ENCODE measurements around the gene AMTN. TPM values are rescaled to one million over a fixed set of nuclear protein-coding genes. Genes with fewer than 3 reads are reported as not detected.

AMTN gene
- total RNA-seq, 2 experiments from 2014 or later: not detected

- H3K36me3 Mint-ChIP-seq: no peaks in the 10 kb centered on the region
- CTCF ChIA-PET: no interaction called here
- H3K9me3 Mint-ChIP-seq (ENCODE audit: low read depth): peaks cover 2% of the 10 kb centered on the region
- H3K27me3 Mint-ChIP-seq: peaks cover 2% of the 10 kb centered on the region
- H3K27ac Mint-ChIP-seq: no peak overlapping the region
- ATAC-seq: no peak
- H3K4me3 Mint-ChIP-seq: no peak overlapping the region
- no peaks in the 10 kb centered on the region for H3K4me1 Mint-ChIP-seq
- no peak for DNase-seq
Observed at GRCh38 chr4:70581980-70582379, 63.6 kb downstream of the AMTN start.

Other genes starting within 250 kb of the AMTN start
- not detected for gene CABS1, start 183.6 kb upstream of the AMTN start, total RNA-seq
- gene SMR3A, start 157.8 kb upstream of the AMTN start, total RNA-seq: not detected
- gene SMR3B, start 135.4 kb upstream of the AMTN start, total RNA-seq: not detected
- gene OPRPN, start 120.6 kb upstream of the AMTN start, total RNA-seq: not detected
- gene MUC7, start 46.4 kb upstream of the AMTN start, total RNA-seq: not detected
- not detected for gene AMBN, start 73.7 kb downstream of the AMTN start, total RNA-seq
- gene ENAM, start 110.2 kb downstream of the AMTN start, total RNA-seq: not detected
- gene JCHAIN, start 147.9 kb downstream of the AMTN start, total RNA-seq: not detected
- 10 to 100 TPM; 28.0 to 33.6 TPM for gene UTP3, start 170.0 kb downstream of the AMTN start, total RNA-seq
- gene RUFY3, start 203.4 kb downstream of the AMTN start, total RNA-seq: 10 to 100 TPM; 12.7 to 22.8 TPM